HG03103 (cell line): ENCODE results near the gene NT5DC3.
A peak's percentile ranks its signal among the peaks of the same experiment; 100 is the strongest.
"Not testable (repeated sequence)": the region's sequence is repeated elsewhere in the genome, so short reads cannot be mapped to it uniquely, and the experiment has no call there.

Experiments used
- ATAC-seq: cut with Tn5 transposase; IDR thresholded peaks from one replicate; pipeline ENCODE4 v1.9.1; 2021; ENCODE audit warnings: low read depth; ENCODE audit not compliant: unreplicated experiment

Gene NT5DC3

DNA sequence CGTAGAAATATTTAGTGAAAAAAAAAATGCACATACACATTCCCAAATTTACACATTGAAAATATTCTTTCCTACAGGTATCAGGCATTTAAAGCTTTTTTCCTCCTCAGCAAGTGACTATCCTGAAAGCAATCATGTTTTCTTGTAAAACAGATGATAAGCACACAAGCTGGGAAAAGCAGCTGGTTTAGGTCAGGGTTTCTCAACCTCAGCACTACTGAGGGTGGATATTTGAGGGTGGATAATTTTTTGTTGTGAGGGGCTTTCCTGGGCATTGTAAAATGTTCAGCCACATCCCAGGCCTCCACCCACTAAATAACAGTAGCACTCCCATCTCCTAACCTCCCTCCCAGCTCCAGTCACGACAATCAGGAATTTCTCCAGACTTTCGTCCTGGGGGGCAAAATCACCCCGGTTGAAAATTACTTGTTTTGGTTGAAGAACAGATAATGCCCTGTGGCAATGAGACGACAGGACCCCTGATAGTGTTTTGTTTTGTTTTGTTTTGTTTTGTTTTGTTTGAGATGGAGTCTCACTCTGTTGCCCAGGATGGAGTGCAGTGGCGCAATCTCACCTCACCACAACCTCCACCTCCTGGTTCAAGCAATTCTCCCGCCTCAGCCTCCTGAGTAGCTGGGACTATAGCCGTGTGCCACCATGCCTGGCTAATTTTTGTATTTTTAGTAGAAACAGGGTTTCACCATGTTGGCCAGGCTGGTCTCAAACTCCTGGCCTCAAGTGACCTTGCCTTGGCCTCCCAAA is 15.0 kb upstream of the NT5DC3 start:
- ATAC-seq, result no peak

DNA sequence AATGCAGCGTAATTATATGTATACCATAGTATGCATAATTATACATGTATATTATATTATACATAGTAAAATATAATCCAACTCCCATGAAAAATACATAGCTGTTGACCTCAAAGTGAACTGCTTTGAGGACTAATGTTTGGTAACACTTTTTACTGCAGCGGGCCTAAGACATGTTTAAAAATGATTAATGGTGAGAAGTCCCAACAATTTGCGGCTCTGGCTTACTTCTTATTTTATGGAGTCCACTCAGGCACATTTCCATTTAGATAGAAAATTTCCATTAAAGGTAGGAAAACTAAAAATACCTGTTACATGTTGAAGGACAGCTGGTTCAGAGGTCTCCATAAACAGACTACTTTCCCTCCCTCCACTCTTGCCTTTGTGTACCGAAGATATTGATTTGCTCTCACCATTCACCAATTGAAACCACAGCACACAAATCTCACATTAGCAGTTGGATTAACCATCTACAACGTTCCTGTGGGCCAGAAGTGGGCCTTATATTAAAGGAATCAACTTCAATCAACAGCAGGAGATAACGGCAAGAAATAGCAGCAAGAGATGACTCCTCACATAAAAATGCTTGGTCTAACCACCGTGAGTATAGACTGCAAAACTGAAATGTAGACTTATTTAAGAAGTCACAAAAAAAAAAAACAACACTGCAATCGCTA is 14.1 kb upstream of the NT5DC3 start:
- ATAC-seq, result no peak

DNA sequence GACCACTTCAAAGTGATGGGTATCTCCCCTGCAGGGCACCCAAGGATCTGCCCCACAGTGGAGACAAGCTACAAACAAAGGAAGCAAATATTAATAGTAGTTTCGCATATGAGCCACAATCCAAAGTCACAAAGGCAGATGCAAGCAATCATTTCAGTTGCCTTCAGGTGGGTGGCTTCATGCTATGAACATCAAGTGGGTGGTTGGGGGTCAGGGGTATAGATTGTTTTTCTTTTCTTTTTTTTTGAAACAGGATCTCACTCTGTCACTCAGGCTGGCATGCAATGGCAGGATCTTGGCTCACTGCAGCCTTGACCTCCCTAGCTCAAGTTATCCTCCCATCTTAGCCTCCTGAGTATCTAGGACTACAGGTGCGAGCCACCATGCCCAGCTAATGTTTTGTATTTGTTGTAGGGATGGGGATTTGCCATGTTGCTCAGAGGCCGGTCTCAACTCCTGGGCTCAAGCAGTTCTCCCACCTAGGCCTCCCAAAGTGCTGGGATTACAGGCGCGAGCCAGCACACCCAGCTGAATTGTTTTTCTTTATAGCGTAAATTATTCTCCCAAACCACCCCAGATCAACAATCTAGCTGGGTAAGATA is 13.4 kb upstream of the NT5DC3 start:
- no peak for ATAC-seq

DNA sequence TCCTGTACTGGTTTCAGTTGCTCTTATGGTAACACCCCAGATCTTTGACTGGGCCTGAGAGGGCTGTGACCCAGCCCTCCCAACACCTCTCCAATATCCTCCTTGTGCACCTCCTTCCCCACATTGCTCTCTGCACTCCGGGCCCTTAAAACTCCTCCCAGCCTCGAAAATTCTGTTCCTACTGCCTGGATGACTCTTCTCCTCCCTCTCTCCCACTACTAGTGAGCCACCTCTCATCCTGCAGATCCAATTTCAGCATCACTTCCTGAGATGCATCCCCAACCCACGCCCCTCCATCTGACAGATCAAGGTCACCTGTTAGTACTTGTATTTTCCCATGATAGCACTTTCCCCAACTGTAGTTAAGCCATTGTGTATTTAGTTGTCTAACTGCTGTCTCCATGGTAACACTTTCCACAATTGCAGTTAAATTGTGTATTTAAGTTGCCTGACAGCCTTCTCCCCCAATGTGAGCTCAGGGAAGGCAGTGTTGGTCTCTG is 11.5 kb upstream of the NT5DC3 start:
- ATAC-seq, result no peak

DNA sequence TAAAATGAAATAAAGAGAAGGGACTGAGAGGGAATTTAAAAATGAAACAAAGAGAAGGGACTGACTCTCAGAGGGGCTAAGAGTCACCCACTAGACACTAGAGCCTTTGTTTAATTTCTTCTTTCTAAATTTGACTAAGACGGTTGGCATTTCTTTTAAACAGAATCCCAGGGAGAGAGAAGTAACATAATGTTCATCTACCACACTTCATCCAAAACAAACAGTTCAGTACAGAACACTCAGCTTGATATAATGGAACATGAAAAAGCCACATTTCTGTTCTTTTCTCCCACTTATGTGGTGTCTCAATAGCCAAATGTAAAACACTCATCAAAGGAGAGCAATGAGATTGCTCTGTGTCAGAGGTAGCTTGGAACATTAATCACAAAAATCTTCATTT is 10.1 kb upstream of the NT5DC3 start:
- no peak for ATAC-seq

DNA sequence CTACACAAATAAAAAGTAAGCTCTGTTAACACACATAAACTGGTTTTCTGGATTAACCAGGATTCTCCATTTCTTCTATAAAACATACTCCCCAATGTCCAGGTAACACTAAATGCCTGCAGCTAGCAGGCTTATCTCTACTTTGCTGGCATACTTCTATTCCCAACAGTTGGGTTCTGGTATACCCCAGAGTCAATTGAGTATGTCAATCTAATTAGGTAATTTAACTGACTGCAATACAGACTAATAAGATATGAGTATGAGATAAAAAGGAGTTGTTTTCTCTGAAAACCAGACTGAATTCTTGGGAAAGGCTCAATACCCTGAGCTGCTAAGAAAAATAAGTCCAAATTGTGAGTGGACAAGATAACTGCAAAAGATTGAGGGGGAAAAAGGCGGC is 9.4 kb upstream of the NT5DC3 start:
- ATAC-seq, result no peak

DNA sequence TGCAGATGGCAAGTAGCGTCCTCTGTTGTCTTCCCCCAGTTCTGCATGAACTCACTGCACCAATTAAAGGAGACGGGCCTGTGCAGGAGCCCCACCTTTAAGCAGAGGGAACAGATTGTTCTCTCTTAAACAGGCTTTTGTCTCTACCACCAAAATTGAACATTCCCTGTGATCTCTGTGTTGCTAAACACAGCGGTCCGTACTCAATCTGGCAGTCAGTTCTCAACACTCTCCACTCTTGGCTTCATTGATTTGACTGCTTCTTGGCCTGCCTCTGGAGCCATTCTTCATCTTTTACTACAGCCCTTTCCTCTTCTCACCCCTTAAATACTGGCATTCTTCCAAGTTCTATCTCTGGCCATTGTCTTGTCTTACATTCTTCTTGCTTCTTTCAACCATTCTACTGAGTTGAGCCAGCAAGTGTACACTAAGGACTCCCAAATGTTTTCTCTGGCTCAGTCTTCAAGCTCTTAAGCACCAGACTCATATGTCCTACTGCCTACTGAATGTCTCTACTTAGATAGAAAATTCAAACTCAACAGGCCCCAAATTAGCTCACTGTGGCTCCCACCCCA is 8.0 kb upstream of the NT5DC3 start:
- ATAC-seq, result no peak

DNA sequence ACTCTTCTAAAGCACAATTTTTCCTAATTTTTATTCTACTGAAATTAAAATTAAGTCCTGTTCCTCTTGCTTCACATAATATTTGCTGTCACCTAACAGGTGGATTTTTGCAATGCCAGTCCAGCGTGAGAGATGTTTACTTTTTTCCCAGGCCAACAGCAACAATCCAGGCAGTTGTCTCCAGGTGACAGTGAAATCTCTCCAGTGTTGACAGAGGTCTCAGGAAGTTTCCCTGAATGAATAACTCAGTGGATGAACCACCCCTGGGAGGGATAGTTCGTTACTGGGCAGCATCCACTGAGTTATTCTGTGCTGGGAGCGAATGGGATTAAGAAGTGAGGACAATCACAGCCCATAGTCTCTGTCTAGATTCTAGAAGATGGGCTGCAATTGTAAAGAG is 7.1 kb upstream of the NT5DC3 start:
- no peak for ATAC-seq

DNA sequence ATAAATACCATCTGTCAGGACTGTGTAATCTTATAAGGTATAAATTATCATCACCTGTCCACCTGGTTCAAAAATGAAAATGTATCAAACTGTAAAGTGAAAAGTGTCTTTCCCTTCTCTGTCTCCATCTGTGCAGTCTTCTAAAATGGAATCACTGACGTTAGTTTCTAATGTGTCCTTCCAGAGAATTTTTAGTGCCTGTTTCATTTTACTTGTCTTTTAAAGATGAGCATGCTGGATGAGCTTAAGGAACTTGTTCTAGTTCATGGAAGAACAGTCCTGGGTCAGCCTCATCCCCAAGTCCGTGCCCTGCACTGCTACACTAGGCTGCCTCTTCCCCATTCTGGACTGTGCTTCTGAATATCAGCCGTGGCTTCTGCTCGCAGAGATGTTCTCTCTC is 5.4 kb upstream of the NT5DC3 start:
- no peak for ATAC-seq

DNA sequence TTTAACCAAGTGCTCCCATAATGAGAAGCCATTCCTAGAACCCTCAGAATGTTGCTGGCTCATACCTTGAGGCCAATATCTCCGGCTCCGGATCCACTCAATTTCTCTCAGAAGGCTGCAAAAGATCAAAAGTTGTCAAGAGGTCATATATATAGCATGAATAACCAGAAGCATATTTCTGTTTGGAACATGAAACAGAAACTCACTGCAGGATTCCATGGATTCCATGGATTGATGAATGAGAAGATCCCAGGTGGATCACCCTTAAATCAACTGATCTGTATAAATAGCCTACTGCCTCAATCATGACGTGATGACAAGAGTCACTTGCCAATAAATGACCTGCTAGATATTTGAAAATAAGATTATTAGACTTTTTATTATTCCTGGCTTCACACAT is 3.3 kb upstream of the NT5DC3 start:
- ATAC-seq, result no peak

DNA sequence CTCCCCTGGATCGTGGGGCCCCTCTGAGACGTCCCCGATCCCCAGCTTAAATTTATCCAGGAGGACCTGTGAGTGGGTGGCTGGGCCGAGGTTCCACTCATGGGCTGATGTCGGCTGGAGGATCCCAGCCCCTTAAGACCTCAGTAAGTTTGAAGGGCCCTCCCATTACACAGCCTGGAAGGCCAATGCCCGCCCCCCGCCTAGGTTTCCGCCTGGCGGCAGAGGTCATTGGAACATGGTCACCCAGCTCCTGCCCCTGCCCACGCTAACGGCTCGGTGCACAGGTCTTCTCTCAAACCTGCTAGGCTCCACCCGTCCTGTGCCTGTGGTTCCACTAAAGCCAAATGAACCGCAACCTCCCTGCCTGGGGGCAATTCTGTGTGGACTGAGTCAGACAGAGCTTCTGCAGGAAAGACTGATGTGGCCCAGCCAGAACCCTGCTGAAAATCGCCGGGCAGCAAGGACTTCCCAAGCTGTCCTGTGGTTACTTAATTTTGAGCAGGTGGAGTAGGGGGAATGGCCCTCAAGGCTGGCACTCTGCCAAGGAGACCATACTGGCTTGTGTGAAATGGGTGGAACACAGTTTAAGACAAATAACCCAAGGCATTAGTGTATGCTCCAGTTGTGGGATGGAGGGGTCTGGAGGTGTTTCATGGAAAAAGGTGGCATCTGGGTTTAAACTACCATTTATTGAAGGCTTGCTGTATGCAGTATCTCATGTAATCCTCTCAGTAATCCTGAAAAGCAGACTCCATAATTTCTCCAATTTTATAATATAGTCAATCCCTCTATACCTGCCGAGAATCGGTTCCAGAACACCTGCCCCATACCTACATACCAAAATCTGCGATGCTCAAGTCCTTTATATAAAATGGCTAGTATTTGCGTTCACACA is 903 bp upstream of the NT5DC3 start:
- peak; percentile 9 for ATAC-seq

DNA sequence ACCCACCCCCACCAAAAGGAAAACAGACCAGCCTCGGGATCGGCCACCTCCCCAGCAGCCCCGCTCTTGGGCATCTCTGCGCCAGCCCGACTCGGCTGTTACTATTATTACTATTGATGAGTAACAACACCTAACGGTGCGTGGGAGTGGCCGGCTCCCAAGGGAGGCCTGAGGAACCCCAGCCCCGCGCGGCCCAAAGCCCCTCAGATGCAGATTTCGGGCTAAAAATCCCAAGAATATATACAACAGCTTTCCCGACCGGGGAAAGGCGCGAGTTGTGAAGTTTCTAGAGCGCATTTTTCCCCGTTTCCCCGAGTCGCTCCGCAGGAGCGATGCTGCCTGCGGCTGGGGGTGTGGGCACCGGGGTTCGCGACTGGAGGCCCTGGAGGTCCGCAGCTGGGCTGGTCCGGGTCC is 565 bp downstream of the NT5DC3 start:
- ATAC-seq, result no peak

DNA sequence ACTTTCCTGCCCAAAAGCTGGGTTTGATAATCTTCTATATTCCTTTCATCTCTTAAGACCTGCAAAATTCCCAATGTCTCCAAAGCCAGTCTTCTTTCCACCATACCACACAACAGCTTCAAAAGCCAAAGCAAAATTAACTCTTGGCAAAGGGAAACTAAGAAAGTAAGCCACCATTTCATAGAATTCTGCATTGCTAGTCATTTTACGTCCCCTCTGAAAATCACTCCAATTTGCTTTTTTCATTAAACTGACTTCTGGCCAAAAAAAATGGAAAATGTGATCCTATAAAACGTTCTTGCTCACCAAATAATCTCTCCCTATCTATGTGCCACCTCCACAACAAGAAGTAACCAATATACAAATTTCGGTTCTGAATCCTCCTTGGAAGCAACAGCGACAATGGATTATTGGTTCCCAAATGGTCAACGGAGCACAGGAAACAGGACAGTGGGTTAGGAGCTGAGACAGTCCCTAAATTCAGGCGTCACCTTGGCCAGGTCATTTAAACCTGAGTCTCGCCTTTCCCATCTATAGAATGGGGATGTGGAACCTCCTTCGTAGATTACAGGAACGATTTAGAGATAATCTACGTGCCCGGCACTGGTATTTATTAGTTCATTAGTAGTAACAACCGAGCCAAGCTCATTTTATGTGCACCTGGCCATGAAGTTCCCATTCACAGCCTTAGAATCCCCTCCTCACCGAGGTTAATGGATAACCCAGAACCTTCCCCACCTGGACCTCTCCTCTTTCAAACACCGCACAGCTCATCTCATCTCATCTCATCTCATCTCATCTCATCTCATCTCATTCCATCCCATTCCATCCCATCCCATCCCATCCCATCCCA is 1.2 kb downstream of the NT5DC3 start:
- no peak for ATAC-seq

DNA sequence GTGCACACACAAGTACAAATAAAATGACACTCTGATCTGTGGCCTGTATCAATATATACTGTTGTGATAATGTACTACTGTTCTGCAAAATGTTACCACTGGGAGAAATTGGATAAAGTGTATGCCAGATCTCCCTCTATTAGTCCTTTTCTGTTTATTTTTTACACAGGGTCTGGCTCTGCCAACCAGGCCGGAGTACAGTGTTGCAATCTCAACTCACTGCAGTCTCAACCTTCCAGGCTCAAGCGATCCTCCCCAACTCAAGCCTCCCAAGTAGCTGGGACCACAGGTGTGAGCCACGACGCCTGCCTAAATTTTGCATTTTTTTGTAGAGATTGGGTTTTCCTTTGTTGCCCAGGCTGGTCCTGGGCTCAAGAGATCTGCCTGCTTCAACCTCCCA is 1.9 kb downstream of the NT5DC3 start:
- ATAC-seq, result no peak

DNA sequence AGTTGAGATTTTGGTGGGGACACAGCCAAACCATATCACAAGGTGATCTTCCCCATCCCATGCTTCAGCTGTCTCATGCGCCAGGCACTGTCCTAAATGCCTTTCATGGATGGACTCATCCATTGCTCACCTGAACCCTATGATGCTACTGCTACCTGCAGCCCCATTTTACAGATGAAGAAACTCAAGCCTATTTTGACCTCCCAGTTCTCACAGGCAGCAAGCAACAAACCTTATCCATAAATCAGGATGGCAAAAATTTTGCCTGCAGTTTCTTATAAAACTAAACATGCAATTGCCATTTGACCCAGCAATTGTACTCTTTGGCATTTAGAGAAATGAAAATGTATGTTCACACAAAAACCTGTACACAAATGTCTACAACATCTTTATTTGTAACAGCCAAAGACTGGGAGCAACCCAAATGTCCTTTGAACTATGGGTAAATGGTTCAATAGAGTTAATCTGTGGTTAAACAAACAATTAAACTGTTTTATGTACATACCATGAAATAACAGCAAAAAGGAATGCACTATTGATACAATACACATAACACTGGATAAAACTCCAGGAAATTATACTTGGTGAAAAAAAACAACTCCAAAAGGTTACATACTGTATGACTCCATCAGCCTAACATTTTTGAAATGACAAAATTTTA is 2.6 kb downstream of the NT5DC3 start:
- ATAC-seq, result no peak

DNA sequence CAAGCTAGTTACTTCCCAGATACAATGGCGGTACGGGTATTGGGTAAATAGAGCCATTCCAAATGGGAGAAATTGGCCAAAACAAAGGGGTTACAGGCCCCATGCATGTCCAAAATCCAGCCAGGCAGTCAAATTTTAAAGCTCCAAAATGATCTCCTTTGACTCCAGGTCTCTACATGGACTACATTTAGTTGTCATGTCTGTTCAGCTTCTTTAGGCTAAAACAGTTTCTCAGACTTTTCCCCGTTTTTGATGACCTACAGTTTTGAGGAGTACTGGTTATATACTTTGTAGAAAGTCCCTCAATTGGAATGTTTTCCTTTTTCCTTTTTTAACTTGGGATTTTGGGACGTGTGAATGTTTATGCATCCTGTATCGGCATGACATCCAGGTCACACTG is 4.7 kb downstream of the NT5DC3 start:
- ATAC-seq, result no peak

DNA sequence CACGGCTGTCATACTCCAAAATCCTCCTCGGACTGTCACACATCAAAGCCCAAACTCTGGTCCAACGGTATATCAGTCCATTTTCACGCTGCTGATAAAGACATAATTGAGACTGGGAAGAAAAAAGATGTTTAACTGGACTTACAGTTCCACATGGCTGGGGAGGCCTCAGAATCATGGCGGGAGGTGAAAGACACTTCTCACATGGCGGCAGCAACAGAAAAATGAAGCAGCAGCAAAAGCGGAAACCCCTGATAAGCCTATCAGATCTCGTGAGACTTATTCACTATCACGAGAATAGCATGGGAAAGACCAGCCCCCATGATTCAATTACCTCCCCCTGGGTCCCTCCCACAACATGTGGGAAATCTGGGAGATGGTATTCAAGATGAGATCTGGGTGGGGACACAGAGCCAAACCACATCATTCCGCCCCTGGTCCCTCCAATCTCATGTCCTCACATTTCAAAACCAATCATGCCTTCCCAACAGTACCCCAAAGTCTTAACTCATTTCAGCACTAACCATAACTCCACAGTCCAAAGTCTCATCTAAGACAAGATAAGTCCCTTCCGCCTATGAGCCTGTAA is 5.2 kb downstream of the NT5DC3 start:
- ATAC-seq, result not testable (repeated sequence)

DNA sequence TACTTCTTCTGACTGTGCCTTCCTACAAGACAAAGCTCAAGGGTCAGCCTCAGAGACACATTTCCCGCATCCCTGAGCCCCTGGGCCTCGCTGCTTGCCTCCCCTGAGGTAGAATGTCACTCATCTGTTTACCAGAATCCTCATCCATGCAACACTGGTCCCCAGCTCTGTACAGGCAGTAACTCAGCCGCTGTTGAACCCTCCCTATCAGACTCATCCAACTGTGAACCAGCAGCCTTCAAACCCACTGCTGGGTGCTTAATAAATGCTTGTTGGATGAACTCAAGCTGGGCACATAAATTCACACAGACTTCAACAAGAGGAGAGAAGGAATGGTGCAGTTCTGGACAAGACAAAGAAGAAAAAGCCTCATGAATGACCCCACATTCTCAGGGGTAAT is 6.1 kb downstream of the NT5DC3 start:
- no peak for ATAC-seq

DNA sequence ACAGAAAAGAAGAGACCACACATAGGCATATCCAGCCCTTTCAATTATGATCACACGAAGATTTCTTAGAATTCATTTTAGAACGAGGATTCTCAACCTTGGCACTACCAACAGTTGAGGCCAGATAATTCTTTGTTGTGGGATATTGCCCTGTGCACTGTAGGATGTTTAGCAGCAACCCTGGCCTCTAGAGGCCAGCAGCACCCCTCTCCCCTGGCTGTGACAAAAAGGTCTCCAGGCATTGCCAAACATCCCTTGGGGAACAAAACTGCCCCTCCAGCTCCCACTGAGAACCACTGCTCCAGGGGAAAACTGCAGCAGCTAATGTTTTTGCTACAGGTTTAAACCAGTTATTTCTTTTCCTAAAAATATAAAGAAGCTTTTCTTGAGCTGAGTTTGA is 7.1 kb downstream of the NT5DC3 start:
- no peak for ATAC-seq
